ENCODE results near the gene ATP2A3.

GRCh38 chr17:3885970-3886369, 78.3 kb downstream of the ATP2A3 start:
- TF ChIP-seq CTCF (IDR thresholded peaks at IDR 0.05; ENCODE audit: extremely low read depth in 1 of 2, insufficient read depth in 1 of 2, low read depth in 1 of 2, low read length in 2 of 2) (no peak), GATA2 (IDR thresholded peaks at IDR 0.05; ENCODE audit: insufficient read depth, insufficient read length, low read depth, low read length) (no peak), EZH2 (IDR thresholded peaks at IDR 0.05; ENCODE audit: borderline replicate concordance, low read depth, low read length, severe bottlenecking) (no peak), FOS (IDR thresholded peaks at IDR 0.05; ENCODE audit: borderline replicate concordance, insufficient read depth, low read length) (no peak), POLR2A (IDR thresholded peaks at IDR 0.05; ENCODE audit: low read depth, low read length) (no peak), MYC (IDR thresholded peaks at IDR 0.05; ENCODE audit: low read depth, low read length) (no peak), POLR2AphosphoS5 (IDR thresholded peaks at IDR 0.05; ENCODE audit: insufficient read depth, low read depth, low read length) (no peak), JUN (IDR thresholded peaks at IDR 0.05; ENCODE audit: borderline replicate concordance, insufficient read depth, insufficient read length, low read depth) (no peak)
- TF ChIP-seq, protein P1, sequence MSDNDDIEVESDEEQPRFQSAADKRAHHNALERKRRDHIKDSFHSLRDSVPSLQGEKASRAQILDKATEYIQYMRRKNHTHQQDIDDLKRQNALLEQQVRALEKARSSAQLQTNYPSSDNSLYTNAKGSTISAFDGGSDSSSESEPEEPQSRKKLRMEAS (IDR thresholded peaks at IDR 0.05; ENCODE audit: insufficient read depth, insufficient read length) = no peak
